ENCODE measurements around the gene COX7A2L.
"Not testable (repeated sequence)": the region's sequence is repeated elsewhere in the genome, so short reads cannot be mapped to it uniquely, and the experiment has no call there.

GRCh38 chr2:42347518-42347917, 13.5 kb downstream of the COX7A2L start:
- TF ChIP-seq CTCF (IDR thresholded peaks at IDR 0.05; ENCODE audit: insufficient read depth, low read depth, low read length); EZH2 (IDR thresholded peaks at IDR 0.05; ENCODE audit: insufficient read depth, low read length): not testable (repeated sequence)
